ENCODE data around the gene SLC15A3.
"Not testable (repeated sequence)": the region's sequence is repeated elsewhere in the genome, so short reads cannot be mapped to it uniquely, and the experiment has no call there.

SLC15A3 gene

DNA sequence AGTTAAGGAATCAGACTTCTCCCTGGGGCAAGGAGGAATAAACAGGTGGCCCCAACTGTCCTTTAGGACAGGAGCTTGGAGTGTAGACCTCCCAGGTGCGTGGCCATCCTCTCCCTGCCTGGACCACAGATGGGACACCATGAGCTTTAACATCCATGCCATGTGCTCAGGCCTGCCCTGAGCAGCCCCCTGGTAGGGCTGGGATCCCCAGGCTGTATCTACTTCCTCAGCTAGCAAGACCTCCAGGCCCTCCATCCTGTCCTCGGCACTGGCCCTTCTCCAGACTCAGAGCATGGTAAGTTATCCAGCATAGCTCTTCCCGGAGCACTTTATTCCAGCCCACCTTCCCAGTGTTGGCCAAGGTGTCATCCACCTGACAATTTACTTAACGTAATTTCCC, 25.2 kb upstream of the SLC15A3 start:
- DNase-seq: no peak

DNA sequence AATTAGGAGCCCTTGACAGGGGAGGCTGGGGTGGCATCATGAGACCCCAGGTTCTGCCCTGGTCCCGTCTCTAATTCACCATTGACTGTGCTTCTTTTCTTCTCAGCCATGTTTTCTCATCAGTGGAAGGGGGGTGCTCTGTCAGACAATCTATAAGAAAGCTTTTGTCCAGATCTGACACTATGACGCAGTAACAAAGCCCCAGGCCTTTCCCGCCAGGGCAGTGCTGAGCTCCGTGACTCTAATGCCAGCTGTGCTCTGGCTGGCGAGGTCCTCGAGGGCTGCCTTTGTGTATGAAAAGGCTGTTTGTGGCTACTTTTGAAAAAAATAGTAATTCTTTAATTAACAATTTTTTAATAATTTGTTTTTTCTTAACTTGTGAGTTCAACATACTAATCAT, 22.8 kb upstream of the SLC15A3 start:
- peak in 21 of 58 donors; percentile 12 to 72 (median 46) for DNase-seq

DNA sequence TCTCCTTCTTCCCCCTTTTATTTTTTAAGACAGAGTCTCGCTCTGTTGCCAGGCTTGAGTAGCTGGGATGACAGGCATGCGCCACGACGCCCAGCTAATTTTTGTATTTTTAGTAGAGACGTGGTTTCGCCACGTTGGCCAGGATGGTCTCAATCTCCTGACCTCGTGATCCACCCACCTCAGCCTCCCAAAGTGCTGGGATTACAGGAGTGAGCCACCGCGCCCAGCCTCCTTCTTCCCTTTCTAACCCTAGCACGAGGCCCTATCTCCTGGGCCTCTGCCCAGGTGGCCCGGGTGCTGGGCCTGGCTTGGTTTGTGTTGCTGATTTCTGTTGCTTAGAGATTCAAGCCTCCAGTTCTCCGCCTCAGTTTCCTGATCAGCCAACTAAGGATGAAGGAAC, 22.3 kb upstream of the SLC15A3 start:
- DNase-seq: not testable (repeated sequence)

DNA sequence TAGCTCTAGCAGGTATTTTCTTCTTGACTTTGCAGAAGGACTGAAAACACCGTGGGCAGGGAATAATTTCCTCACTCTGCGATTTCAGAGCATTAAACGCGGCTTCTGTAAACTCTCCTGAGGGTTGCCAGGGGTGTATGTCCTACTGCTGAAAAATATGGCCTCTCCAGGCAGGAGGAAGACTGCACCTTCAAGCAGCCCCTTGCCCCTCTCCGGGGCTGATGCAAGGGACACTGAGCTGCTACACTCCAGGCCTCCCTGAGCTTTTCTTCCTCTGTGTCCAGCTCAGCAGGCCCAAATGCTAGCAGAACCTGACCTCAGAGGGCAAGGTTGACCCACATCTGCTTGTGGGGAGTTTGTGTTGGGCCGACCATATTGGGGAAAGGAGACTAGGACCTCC, 21.7 kb upstream of the SLC15A3 start:
- DNase-seq: no peak

DNA sequence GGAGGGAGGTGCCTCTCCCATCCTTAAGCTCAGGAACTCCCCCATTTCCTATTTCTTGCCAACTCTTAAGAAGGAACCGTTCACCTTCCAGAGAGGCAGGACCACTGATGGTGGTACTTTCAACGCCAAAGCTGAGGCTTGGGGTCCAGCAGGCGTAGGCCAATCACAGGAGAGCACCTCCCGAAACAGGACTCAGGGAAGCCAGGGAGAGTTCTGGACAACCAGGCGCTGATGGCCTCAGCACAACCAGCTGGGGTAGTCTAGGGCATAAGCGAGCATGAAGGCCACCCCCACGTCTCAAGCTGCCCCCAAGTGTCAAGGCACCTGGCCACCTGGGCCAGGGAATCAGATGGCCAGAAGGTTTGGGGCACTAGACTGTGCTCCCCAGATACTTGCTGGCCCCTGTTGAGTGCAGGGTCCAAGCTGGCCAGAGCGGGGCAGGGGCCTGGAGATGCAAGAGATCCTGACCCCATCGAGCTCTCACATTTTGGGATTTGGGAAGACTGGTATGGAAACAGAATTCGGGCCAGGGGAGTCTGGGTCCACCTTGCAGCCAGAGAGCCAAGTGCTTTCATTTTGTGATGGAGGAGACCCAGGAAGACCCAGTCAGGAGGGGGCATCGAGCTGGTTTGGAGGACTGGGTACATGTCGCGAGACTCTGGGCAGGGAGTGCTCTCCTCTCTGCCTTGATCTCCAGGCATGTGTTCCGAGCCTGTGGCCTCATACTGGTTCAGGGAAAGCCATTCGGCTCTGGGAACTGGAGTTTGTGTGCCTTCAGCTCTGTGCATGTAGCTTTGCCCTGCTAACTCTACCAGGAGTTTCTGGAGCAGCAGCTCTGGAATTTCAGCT, 20.4 kb upstream of the SLC15A3 start:
- no peak for DNase-seq

DNA sequence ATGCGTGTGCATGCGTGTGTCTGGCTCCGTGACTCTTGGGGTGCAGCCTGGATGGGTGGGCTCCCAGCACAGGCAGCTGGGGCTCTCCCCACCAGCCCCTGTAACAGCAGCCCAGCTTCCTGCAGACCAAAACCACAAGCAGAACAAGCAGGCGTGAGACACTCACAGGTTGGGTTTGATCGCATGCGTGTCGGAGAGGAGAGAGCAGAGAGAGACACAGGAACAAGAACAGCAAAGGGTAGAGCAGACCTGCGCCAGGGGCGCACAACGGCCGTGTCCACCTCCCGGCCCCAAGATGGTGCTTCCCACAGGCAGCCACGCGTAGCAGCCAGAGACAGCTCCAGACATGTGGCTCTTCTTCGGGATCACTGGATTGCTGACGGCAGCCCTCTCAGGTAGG, 19.5 kb upstream of the SLC15A3 start, which contains the start of gene CD6:
Gene CD6 (plus strand): TSS at position 161 of the 400 bp plus-strand sequence. CDS start 186 bp downstream, at position 347.
- DNase-seq: no peak

DNA sequence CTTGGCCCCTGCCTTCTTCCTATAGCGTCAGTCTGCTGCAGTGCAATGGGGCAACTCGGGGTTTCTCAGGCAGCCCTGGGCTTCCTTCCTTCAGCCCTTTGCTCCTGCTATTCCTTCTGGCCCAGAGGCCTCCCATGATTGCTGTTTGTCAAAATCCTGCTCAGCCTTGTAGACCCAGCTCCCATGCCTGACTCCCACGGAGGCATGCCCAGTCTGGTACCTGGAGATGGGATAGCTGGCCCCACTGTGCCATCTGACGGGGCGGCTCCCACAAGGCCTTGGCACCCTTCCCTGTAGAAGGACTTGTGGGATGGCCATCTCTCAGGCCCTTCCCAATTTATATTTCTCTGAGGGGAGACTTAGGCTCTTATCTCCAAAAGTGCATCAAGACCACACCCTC, 18.9 kb upstream of the SLC15A3 start:
- DNase-seq: no peak

DNA sequence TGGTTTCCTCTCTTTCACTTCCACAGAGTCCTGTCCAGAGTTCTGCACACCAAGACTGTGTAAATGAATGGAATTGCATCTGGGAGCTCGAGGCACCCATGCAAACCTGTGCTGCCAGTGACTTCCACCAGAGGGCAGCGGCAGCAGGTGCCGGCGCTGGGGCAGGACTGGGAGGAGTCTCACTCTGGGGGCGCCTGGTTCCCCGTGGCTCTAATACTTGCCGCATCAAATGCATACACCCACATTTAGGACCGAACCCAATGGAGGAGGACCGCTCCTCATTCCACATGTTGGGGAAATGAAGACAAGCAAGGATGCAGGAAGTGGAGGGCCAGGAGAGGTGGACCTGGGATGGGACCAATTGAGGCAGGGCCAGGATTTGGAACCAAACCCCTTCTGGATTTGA, 18.4 kb upstream of the SLC15A3 start:
- peak in 12 of 58 donors; percentile 5 to 47 (median 22) for DNase-seq

DNA sequence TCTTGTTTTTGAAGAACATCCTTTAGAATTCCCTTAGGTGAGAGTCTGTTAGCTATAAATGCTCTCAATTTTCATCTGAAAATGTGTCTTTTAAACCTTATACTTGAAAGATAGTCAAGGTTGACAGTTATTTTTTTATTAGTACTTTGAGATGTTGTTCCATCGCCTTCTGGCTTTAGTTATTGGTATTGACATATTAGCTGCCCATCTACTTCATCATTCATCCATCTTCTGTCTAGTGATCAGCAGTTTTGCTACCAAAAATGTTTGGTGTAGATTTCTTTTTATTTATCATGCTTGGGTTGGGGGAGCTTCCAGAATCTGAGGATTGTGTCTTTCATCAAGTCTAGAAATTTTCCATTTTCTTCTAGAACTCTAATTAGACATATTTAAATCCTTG, 16.2 kb upstream of the SLC15A3 start:
- no peak for DNase-seq

DNA sequence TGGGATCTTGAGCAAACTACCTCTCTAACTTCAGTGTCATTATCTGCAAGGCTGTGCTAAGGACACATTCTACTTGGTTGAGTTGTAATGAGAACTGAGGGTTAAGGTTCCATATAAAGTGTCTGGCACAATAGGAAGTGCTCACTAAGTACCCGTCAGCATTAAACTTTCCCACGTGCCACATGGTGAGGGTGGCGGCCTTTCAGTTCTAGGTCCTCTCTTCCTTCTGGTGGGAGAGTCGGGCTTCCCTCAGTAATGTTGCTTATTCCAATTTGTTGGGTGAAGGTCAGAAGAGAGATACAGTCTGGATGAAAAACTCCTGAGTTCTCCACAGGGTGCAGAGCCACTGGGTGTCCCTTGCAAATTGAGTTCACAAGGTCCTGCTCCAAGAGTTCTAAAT, 14.9 kb upstream of the SLC15A3 start:
- DNase-seq: no peak

DNA sequence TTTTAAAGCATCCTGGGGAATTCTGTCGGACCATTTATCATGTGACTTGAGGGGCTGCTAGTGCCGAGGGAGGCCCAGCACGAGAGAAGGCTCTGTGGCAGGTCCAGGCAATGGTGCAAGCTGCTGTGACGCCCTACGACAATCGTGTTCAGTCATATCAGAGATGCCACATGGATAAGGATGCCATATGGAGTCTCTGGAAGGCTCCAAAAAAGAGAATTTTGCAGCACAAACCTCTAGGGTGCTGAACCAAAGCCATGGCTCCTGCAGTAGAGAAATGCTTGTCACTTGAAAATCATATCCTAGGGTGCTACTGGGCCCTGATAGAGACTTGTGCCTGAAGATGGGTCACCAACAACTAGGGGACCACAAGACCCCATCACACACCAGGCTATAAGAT, 12.8 kb upstream of the SLC15A3 start:
- no peak for DNase-seq

DNA sequence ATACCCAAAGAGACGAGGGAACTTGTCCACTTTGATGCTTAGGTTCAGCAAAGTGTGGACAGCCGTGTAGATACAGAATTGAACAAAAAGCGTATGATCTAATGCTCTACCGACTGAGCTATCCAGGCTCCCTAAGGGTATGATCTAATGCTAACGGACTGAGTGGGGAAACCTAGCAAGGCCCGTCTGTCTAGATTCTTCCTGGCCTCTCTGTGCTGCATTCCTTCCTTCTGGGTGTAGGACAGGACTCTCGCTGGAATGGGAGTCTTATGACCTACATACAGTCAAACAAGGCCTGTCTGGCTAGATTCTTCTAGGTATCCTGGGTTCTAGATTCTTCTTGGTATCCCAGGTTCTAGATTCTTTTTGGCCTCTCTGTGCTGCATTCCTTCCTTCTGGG, 8.4 kb upstream of the SLC15A3 start:
- no peak for DNase-seq

DNA sequence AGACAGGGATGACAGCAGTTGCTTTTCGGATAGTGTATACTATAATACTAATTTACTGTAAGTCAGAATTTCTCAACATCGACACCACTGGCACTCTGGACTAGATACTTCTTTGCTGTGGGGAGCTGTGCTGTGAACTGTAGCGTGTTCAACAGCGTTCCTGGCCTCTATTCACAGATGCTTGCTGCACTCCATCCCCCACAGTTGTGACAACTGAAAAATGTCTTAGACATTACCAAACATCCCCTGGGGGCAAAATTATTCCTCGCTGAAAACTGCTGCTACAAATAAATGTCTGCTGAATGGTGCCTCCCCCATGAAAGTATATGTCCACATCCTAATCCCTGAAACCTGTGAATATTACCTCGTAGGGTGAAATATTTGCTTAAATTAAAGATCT, 7.5 kb upstream of the SLC15A3 start:
- DNase-seq: no peak

DNA sequence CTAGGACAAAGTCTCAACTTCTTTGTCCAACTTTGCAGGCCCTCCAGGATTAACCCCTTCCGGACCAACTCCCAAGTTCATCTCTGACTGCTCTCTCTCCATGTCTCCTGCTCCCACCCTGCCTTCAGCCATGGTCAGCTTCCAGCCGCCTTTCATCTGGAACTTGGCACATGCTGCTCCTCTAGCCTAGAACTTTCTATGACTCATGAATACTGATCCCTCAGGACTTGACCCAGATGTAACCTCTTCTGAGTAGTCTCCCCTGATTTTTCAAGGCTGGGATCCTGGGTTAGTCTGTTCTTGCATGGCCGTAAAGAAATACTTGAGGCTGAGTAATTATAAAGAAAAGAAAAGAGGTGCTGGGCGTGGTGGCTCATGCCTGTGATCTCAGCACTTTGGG, 5.2 kb upstream of the SLC15A3 start:
- no peak for DNase-seq

DNA sequence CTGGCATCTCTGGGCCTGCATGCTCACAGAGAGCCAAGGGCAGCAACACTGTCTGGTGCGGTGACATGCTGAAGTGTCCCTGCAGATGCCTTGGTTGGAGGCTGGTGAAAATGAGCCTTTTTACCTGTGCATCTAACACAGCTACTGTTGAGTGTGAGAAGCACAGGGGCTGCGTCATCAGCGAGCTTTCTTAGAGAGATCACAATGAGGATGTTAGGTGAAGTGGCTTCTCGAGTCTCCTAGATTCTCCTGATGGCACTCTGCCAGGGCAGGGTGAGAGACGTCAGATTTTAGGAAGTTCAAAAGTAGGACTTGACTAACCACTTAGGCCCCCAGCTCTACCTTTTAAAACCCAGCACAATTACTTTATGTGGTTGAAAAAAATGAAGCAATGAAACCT, 3.6 kb upstream of the SLC15A3 start:
- DNase-seq: no peak

DNA sequence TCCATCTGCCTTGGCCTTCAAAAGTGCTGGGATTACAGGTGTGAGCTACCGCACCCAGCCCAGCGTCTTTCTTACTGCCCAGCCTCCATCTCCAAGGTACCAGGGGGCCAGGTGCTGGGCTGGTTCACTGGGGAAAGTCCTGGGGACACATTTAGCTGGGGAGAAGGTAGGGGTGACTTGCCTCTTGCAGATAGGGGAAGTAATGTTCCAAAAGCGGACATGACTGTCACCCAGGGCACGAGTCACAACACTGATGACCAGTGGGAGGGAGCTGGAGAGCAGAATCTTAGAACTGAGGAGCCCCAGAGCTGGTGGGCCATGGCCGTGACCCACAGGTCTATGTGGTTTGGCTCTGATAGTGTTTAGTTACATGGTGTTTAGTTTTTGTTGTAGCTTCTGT, 2.4 kb upstream of the SLC15A3 start:
- no peak for DNase-seq

DNA sequence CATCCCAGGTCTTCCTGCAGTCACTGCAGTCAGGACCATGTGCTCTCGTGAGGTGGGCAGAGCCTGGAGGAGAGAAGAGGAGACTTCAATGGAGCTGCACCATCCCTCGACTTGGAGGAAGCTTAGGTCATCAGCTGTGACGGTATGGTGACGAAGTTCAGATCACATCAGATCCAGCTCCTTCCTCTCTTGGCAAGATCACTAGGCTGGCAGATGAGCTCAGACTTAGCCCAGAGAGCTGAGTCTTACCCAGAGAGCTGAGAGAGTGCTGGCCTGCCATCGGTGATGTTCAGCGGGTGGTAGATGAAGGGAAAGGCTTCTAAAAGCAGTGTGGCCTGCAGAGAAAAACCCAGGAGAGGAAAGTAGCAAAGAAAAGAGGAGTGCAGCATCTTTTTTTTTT, 1.8 kb upstream of the SLC15A3 start:
- no peak for DNase-seq

DNA sequence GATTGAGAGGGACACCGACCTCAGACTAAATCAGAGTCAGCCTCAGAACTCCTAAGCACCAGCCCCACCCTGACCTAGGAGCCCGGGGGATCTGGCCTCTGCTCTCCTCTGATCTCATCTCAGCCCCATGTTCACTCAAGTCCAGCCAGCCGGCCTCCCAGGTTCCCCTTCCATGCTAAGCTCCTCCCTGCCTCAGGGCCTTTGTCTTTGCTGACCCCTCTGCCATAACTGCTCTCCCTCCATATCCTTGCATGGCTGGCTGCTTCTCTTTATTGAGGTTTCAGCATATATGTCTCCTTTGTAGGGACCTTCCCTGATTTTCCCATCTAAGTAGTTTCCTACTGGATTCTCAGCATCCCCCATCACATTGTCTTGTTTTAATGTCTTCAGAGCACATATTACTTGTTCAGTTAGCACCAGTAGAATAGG, 780 bp upstream of the SLC15A3 start:
- no peak for DNase-seq

DNA sequence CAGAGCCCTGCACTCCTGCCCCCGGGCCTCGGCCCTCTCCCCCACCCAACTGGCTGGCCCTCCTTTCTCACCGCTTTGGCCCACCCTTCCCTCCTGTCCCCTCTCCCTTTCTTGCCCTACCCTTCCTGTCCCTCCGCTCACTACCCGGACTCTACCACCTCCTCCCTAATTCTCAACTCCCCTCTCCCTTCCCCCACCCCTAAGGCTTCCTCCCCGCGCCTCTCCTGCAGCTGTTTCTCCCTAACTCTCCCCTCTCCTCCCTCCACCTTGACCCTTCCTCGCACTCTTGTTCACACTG, 421 bp downstream of the SLC15A3 start:
- DNase-seq: no peak

DNA sequence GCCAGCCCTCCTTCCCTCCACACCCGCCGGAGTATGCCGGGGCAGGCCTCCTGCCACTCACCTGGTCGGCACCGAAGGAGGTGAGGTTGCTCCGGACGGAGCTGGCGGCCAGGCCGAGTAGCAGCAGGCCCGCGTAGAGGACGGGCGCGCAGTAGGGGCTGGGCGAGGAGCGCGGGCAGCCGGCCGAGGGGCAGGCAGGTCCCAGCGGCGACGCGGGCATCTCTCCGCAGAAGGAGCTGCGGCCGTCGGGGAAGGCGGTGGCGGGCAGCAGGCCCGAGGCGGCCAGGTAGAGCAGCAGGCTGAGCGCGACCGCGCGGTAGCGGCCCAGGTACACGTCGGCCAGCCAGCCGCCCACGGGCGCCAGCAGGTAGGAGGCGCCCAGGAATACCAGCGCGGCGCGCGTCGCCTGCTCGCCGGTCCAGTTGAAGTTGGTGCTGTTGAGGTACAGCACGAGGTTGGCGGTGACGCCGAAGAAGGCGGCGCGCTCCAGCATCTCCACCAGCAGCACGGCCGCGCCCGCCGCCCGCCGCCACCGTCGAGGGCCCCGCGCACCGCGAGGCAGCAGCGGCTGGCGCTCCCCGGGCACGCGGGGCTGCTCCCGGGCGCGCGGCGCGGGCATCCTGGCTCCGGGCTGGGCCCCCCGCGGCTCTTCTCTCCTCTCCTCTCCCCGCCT, 907 bp downstream of the SLC15A3 start:
- no peak for DNase-seq

DNA sequence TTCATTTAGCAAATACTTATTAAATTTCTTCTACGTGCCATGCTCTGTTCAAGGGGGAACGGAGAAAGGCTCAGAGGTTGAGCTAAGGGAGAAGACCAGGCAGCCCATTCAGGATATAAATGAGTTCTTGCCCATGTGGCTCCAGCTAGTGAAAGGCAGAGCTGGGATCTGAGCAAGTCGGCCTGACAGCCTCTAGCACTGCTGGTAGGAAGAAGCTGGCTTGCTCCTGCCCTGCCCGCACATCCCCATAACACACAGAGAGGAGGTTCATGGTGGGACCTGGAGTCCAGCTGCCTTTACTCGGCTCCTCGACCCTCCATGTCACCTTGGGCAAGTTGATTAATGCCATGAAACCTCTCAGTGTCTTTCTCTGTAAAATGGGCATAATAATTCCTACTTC, 2.0 kb downstream of the SLC15A3 start:
- DNase-seq: no peak

DNA sequence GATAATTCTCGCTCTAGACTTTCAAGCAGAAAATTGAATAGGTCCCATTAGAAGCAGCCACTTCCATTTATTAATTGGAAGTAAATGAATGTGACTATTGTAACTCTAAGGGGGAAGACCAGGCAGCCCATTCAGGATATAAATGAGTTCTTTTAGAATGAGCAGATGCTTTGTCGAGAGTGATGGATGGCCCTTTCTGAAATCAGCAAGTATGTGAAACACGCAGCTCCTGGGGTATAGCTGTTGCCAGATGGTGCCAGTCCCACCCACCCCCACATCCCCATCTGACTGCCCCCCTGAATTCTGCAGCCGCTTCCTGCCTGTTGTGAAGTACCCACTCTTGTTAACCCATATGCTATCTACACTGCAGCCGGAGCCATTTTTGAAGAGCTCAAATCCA, 3.7 kb downstream of the SLC15A3 start:
- DNase-seq: peak in 4 of 58 donors; percentile 18 to 70 (median 20)

DNA sequence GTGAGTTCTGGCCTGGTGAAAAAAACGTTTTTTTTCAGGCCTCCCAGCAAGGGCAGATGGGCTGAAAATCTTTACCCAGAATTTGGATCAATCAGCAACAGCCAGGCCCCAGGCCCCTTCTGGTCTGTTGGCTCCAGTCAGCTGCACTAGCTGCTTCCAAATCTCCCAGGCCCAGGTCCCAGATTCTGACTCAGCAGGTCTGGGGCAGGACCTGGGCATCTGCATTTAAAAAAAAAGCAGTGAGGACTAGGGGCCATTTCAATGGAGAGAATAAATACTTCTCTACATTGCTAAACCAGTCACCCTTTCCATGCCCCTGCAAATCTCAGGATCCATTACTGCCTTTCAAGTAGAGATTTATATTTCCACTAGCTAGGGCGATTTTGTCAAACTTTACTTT, 4.3 kb downstream of the SLC15A3 start:
- DNase-seq: peak in 21 of 58 donors; percentile 11 to 68 (median 30)

All from anterior cingulate cortex (tissue), 58 donors.